HEK293 (cell line): ENCODE data around the gene SFSWAP.

Source experiments
- CTCF ChIA-PET: fragments of 350-600 bp; formaldehyde crosslinking; extraction: SDS; loops from one replicate; lab custom pipeline; 2021; ENCODE audit warnings: antibody characterized with exemption; lab: Yijun Ruan, JAX
- POLR2A ChIA-PET: fragments of 300-600 bp; formaldehyde crosslinking; extraction: SDS; loops from one replicate; lab custom pipeline; 2020; ENCODE audit warnings: antibody characterized with exemption, inconsistent platforms; lab: Yijun Ruan, JAX
- H3K27ac ChIP-seq: fragments of 200-500 bp; sonication (Bioruptor generic); 2 replicates; pipeline ENCODE4 v1.5.1; 2014; ENCODE audit warnings: low read depth, low read length, control low read depth, inconsistent platforms; ENCODE audit errors: extremely low read depth
- H3K36me3 ChIP-seq, 2 experiments: fragments of 200-500 bp in 1 of 2; sonication (Bioruptor generic) in 1 of 2; 1 replicate in 1 of 2; 2 replicates in 1 of 2; pipeline ENCODE4 v1.5.1; 2014 to 2017; ENCODE audit warnings: inconsistent platforms in 2 of 2, low read length in 2 of 2; ENCODE audit not compliant: control insufficient read depth in 2 of 2, insufficient read depth in 1 of 2
- H3K4me1 ChIP-seq: fragments of 200-500 bp; sonication (Bioruptor generic); 2 replicates; pipeline ENCODE4 v1.5.1; 2014; ENCODE audit warnings: mild to moderate bottlenecking, low read length, inconsistent platforms; ENCODE audit not compliant: control insufficient read depth, insufficient read depth
- H3K4me3 ChIP-seq: 2 replicates; pipeline ENCODE4 v1.5.1; 2011; ENCODE audit warnings: low read depth, mild to moderate bottlenecking, control low read depth, low read length, moderate library complexity
- H3K9me3 ChIP-seq: fragments of 200-500 bp; sonication (Bioruptor generic); 2 replicates; pipeline ENCODE4 v1.5.1; 2014; ENCODE audit warnings: low read depth, low read length, inconsistent platforms; ENCODE audit not compliant: control insufficient read depth, insufficient read depth
- AEBP2 ChIP-seq: fragments of 450-650 bp; formaldehyde crosslinking; IDR thresholded peaks from 2 replicates; pipeline ENCODE4 v1.5.1; 2016; ENCODE audit warnings: missing biosample characterization, missing genetic modification characterization, borderline replicate concordance
- BCL6B ChIP-seq: fragments of 450-650 bp; formaldehyde crosslinking; IDR thresholded peaks from 2 replicates; pipeline ENCODE4 v1.5.1; 2017; ENCODE audit warnings: missing biosample characterization, missing genetic modification characterization
- EGR2 ChIP-seq: fragments of 450-650 bp; formaldehyde crosslinking; IDR thresholded peaks from 2 replicates; pipeline ENCODE4 v1.5.1; 2016; ENCODE audit warnings: low read depth, missing biosample characterization, missing genetic modification characterization
- ELK4 ChIP-seq: IDR thresholded peaks from 2 replicates; pipeline ENCODE4 v1.6.1; 2011; ENCODE audit warnings: mild to moderate bottlenecking, low read depth, low read length, borderline replicate concordance
- GLIS1 ChIP-seq: fragments of 450-650 bp; formaldehyde crosslinking; IDR thresholded peaks from 2 replicates; pipeline ENCODE4 v1.5.1; 2016; ENCODE audit warnings: missing biosample characterization, missing genetic modification characterization
- GLIS2 ChIP-seq: fragments of 450-650 bp; formaldehyde crosslinking; IDR thresholded peaks from 2 replicates; pipeline ENCODE4 v1.5.1; 2016; ENCODE audit warnings: missing biosample characterization, missing genetic modification characterization
- HOXD13 ChIP-seq: sonication (generic); formaldehyde crosslinking; IDR thresholded peaks from 2 replicates; pipeline ENCODE4 v1.8.0; 2022; ENCODE audit warnings: missing genetic modification reagents, borderline replicate concordance
- RBAK ChIP-seq: fragments of 450-650 bp; formaldehyde crosslinking; IDR thresholded peaks from 2 replicates; pipeline ENCODE4 v1.5.1; 2016; ENCODE audit warnings: missing biosample characterization, missing genetic modification characterization
- REPIN1 ChIP-seq: fragments of 450-650 bp; formaldehyde crosslinking; IDR thresholded peaks from 2 replicates; pipeline ENCODE4 v1.5.1; 2017; ENCODE audit warnings: missing biosample characterization, missing genetic modification characterization, low read depth
- SCRT1 ChIP-seq: fragments of 450-650 bp; formaldehyde crosslinking; IDR thresholded peaks from 2 replicates; pipeline ENCODE4 v1.5.1; 2016; ENCODE audit warnings: missing biosample characterization, missing genetic modification characterization, borderline replicate concordance
- ZEB2 ChIP-seq: fragments of 450-650 bp; formaldehyde crosslinking; IDR thresholded peaks from 2 replicates; pipeline ENCODE4 v1.5.1; 2016; ENCODE audit warnings: missing biosample characterization, missing genetic modification characterization
- ZNF16 ChIP-seq: fragments of 450-650 bp; formaldehyde crosslinking; IDR thresholded peaks from 2 replicates; pipeline ENCODE4 v1.5.1; 2016; ENCODE audit warnings: low read depth, missing biosample characterization, missing genetic modification characterization
- ZNF19 ChIP-seq: fragments of 450-650 bp; formaldehyde crosslinking; IDR thresholded peaks from 2 replicates; pipeline ENCODE4; 2016; ENCODE audit warnings: missing biosample characterization, missing genetic modification characterization, low read depth
- ZNF2 ChIP-seq: fragments of 450-650 bp; formaldehyde crosslinking; IDR thresholded peaks from 2 replicates; pipeline ENCODE4 v1.5.1; 2016; ENCODE audit warnings: missing biosample characterization, missing genetic modification characterization
- ZNF549 ChIP-seq: fragments of 450-650 bp; IDR thresholded peaks from 2 replicates; pipeline ENCODE4 v1.5.1; 2018; ENCODE audit warnings: missing biosample characterization, missing genetic modification characterization, mild to moderate bottlenecking, inconsistent platforms, moderate library complexity
- ZNF560 ChIP-seq: fragments of 450-650 bp; formaldehyde crosslinking; IDR thresholded peaks from 2 replicates; pipeline ENCODE4 v1.5.1; 2017; ENCODE audit warnings: missing biosample characterization, missing genetic modification characterization, borderline replicate concordance
- ZNF585B ChIP-seq: fragments of 450-650 bp; formaldehyde crosslinking; IDR thresholded peaks from 2 replicates; pipeline ENCODE4 v1.5.1; 2016; ENCODE audit warnings: missing biosample characterization, missing genetic modification characterization
- ZNF626 ChIP-seq: fragments of 450-650 bp; sonication (Bioruptor Pico); formaldehyde crosslinking; IDR thresholded peaks from 2 replicates; pipeline ENCODE4 v1.5.1; 2018; ENCODE audit warnings: missing biosample characterization, missing genetic modification characterization, inconsistent platforms
- ZNF629 ChIP-seq: fragments of 450-650 bp; formaldehyde crosslinking; IDR thresholded peaks from 2 replicates; pipeline ENCODE4 v1.5.1; 2017; ENCODE audit warnings: missing biosample characterization, missing genetic modification characterization
- ZNF707 ChIP-seq: fragments of 450-650 bp; formaldehyde crosslinking; IDR thresholded peaks from 2 replicates; pipeline ENCODE4 v1.5.1; 2016; ENCODE audit warnings: missing biosample characterization, missing genetic modification characterization
- ZNF76 ChIP-seq: fragments of 450-650 bp; formaldehyde crosslinking; IDR thresholded peaks from 2 replicates; pipeline ENCODE4; 2016; ENCODE audit warnings: low read depth, missing biosample characterization, missing genetic modification characterization, borderline replicate concordance

SFSWAP gene

GRCh38 chr12:131844140-131844539, 133.2 kb downstream of the SFSWAP start:
- ChIA-PET POLR2A (interaction anchor here (0.6 kb wide), 1 partner anchor 49 kb away, joined by 8 read pairs; no protein-coding TSS in a partner anchor), CTCF (interaction anchor here (1.2 to 1.4 kb wide), 2 partner anchors 10 to 72 kb away, joined by 4 read pairs; no protein-coding TSS in a partner anchor)
- H3K4me1 ChIP-seq, result no peaks in the 10 kb centered on the region
- no peaks in the 10 kb centered on the region for H3K9me3 ChIP-seq
- no peak for TF ChIP-seq ZNF585B (tag by site-specific recombination)
- TF ChIP-seq ZNF626 (tag by site-specific recombination), result no peak
- TF ChIP-seq ELK4, result no peak
- TF ChIP-seq HOXD13 (CRISPR knock-in tag), result no peak
- no peak for TF ChIP-seq ZNF16 (tag by site-specific recombination)
- TF ChIP-seq ZNF76, result no peak
- peak; percentile 78; the same call in 1 of the 2 replicates for TF ChIP-seq RBAK
- H3K27ac ChIP-seq, result no peak overlapping the region
- H3K4me3 ChIP-seq, result no peak overlapping the region
- peaks cover 0 to 3% of the 10 kb centered on the region in 2 experiments; a peak in 1 of 3 replicates for H3K36me3 ChIP-seq

- Histone ChIP-seq H3K36me3 (peaks cover 0 to 3% of the 10 kb centered on the region in 2 experiments; a peak in 1 of 3 replicates), H3K4me3 (no peak overlapping the region), H3K4me1 (no peaks in the 10 kb centered on the region), H3K9me3 (no peaks in the 10 kb centered on the region), H3K27ac (no peak overlapping the region)
- TF ChIP-seq GLIS2 (tag by site-specific recombination) (no peak), ZNF560 (tag by site-specific recombination) (no peak), ZNF629 (tag by site-specific recombination) (no peak)
- ChIA-PET CTCF (interaction anchor here (1.4 kb wide), 1 partner anchor 10 kb away, joined by 4 read pairs; no protein-coding TSS in a partner anchor), POLR2A (no interaction called here)
Measured at GRCh38 chr12:131844656-131845055, 133.8 kb downstream of the SFSWAP start.

- no peak for TF ChIP-seq GLIS1 (tag by site-specific recombination)
- TF ChIP-seq ZNF549 (tag by site-specific recombination), result no peak
- TF ChIP-seq ZNF2 (tag by site-specific recombination), result no peak
- no peak for TF ChIP-seq AEBP2
- no peak for TF ChIP-seq ZNF19
- no peak for TF ChIP-seq BCL6B
- TF ChIP-seq ZNF707 (tag by site-specific recombination), result no peak
- TF ChIP-seq ZEB2 (tag by site-specific recombination), result no peak
- TF ChIP-seq SCRT1 (tag by site-specific recombination), result no peak
- TF ChIP-seq EGR2 (tag by site-specific recombination), result no peak
- TF ChIP-seq REPIN1 (tag by site-specific recombination), result no peak
- no peaks in the 10 kb centered on the region for H3K9me3 ChIP-seq
- POLR2A ChIA-PET, result no interaction called here
- peaks cover 0 to 3% of the 10 kb centered on the region in 2 experiments; a peak in 1 of 3 replicates for H3K36me3 ChIP-seq
- CTCF ChIA-PET, result no interaction called here
- H3K4me3 ChIP-seq, result no peak overlapping the region
- H3K4me1 ChIP-seq, result no peaks in the 10 kb centered on the region
- H3K27ac ChIP-seq, result no peak overlapping the region
Measured at GRCh38 chr12:131845121-131845520, 134.2 kb downstream of the SFSWAP start.
